Islet of Langerhans (tissue), 1 donor: ENCODE data around the gene KRT83.
"Not testable (repeated sequence)": the region's sequence is repeated elsewhere in the genome, so short reads cannot be mapped to it uniquely, and the experiment has no call there.

Experiments used
- FAIRE-seq: peaks from one replicate; lab custom pipeline; 2011; peaks lifted over from hg19 to GRCh38; lab: Jason Lieb, UNC

Gene KRT83

GRCh38 chr12:52307836-52308805, 13.1 kb downstream of the KRT83 start:
- no peak for FAIRE-seq

- no peak for FAIRE-seq
These were observed 14.5 kb downstream of the KRT83 start for GRCh38 chr12:52306731-52307130.

DNA sequence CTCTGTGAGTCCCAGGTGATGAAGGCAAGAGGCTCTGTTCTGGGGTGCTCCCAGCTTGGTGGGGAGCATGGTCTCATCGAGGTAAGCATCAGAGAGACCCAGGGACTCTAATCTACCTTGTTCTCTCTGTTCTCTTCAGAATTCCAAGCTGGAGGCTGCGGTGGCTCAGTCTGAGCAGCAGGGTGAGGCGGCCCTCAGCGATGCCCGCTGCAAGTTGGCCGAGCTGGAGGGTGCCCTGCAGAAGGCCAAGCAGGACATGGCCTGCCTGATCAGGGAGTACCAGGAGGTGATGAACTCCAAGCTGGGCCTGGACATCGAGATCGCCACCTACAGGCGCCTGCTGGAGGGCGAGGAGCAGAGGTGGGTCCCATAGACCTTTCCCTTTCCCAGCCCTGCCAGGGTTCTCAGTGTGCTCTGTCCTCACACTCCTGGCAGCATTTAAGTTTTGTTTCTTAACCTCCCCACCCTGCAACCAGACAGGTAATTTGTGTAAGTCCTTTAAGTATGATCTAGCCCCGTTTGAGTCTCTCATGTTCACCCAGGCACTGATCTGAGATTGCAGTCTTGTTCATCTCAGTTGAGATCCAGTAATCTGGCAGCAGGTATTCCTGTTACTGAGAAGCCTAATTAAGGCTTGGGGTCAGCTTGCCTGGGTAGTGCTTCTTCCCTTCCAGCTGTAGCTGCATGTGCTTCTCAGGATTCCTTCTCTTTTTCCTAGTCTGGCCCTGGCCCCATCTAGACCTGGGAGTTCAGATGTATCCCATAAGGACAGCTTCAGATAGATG, 15.1 kb downstream of the KRT83 start:
- FAIRE-seq: no peak

GRCh38 chr12:52304941-52305411, 16.2 kb downstream of the KRT83 start:
- not testable (repeated sequence) for FAIRE-seq

GRCh38 chr12:52302242-52302914, 18.8 kb downstream of the KRT83 start:
- not testable (repeated sequence) for FAIRE-seq

GRCh38 chr12:52301721-52302120, 19.5 kb downstream of the KRT83 start:
- not testable (repeated sequence) for FAIRE-seq

GRCh38 chr12:52300796-52301691, 20.2 kb downstream of the KRT83 start:
- no peak for FAIRE-seq

GRCh38 chr12:52298677-52299190, 22.5 kb downstream of the KRT83 start:
- no peak for FAIRE-seq

DNA sequence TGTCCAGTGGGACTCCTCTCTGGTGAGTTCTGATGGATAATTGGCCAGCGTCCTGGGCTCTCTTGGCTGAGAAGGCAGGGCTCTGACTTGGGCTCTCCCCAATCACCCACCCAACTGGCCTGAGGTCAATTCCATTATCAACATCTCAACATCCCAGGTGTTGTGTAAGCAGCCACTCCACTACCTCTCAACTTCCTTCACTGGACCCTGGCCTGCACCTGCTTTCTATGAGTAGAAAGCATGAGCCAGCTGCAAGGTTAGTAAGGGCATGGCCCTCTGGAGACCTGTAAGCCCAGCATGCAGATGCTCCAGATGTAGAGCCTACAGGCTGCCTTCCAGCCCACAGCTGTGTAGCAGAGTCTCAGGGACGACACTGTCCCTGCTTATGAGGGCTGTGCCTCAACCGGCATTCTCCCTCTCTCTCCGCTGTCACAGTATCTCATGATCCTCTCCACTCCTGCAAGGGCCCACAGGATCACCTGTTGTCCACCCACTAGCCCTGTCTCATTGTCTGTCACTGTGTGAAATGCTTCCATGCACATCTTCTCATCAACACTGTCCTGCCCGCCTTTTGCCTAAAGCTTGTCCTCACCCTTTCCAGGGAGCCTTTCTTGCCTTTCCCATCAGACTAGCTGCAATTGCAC, 24.5 kb downstream of the KRT83 start:
- no peak for FAIRE-seq

DNA sequence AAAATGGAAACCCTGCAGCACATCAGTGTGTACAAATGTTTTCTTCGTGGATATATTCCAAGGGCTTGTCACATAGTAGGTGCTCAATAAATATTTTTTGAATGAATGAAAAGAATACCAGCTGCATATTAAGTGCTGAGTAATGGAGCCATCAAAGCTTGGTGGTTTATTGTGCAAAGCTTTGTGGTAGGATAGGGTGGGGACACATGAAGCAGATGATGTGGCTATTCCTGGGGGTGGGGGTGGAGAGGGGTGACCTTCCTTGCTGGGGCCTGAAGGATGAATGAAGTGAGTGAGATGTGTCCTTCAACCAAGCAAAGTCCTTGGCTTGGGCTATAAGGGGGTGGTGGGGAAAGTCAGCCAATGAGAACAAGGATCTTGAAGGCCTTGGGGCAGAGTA, 25.5 kb downstream of the KRT83 start:
- FAIRE-seq: no peak

- no peak for FAIRE-seq
These were observed 26.4 kb downstream of the KRT83 start for GRCh38 chr12:52294803-52295202.

GRCh38 chr12:52293926-52294325, 27.3 kb downstream of the KRT83 start:
- no peak for FAIRE-seq

- FAIRE-seq: no peak
These were observed 29.8 kb downstream of the KRT83 start, which contains the start of gene KRT81 for GRCh38 chr12:52291267-52291935. Gene KRT81 (minus strand): TSS chr12:52291534. CDS start chr12:52291465, 69 bp downstream.

GRCh38 chr12:52290483-52291134, 30.6 kb downstream of the KRT83 start:
- FAIRE-seq: not testable (repeated sequence)

- not testable (repeated sequence) for FAIRE-seq
These were observed 33.1 kb downstream of the KRT83 start for GRCh38 chr12:52287816-52288805.

DNA sequence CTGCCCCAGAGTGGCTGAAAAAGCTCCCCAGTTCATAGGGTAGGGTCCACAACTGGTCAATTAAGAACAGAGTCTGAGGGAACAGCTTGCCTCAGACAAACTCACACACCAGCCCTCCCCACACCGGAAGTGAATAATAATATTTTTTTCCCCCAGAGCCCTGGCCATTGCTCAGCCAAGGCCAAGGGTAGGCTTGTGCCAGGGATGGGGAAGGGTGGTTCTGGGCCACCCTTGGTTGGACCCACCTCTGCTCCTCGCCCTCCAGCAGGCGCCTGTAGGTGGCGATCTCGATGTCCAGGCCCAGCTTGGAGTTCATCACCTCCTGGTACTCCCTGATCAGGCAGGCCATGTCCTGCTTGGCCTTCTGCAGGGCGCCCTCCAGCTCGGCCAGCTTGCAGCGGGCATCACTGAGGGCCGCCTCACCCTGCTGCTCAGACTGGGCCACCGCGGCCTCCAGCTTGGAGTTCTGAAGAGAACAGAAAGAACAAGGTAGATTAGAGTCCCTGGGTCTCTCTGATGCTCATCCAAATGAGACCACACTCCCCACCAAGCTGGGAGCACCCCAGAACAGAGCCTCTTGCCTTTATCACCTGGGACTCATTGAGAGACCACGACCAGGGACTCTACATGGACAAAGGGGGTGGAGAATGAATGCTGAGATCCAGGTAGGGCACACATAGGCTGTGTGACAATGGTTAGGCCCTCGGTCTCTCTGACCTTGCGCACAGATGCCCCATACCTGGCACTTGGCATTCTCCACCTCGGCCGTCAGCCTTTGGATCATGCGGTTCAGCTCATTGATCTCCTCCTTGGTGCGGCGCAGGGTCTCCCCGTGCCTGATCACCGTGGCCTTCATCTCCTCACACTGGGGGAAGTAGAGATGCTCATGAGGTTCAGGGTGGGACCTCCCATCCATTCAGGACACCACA, 34.1 kb downstream of the KRT83 start:
- not testable (repeated sequence) for FAIRE-seq
